DOHH2 (cell line): ENCODE measurements around the gene GIGYF2.
"Not testable (repeated sequence)": the region's sequence is repeated elsewhere in the genome, so short reads cannot be mapped to it uniquely, and the experiment has no call there.

Experiments used
- H3F3A ChIP-seq: fragments of 200-600 bp; sonication (generic), shearing (Covaris generic); 2 replicates; pipeline ENCODE4 v1.6.0; 2016; ENCODE audit warnings: antibody characterized with exemption, mild to moderate bottlenecking; ENCODE audit not compliant: control insufficient read depth, insufficient read depth
- H3K27ac ChIP-seq: fragments of 200-600 bp; sonication (generic); 2 replicates; pipeline ENCODE4 v1.5.1; 2014; ENCODE audit warnings: low read depth, mild to moderate bottlenecking, low read length, moderate library complexity
- H3K27me3 ChIP-seq: fragments of 200-600 bp; sonication (generic); 2 replicates; pipeline ENCODE4 v1.6.1; 2014; ENCODE audit warnings: mild to moderate bottlenecking, low read length, mixed read lengths; ENCODE audit not compliant: control insufficient read depth
- H3K36me3 ChIP-seq: fragments of 200-600 bp; sonication (generic); 2 replicates; pipeline ENCODE4 v1.6.1; 2014; ENCODE audit warnings: mild to moderate bottlenecking, low read length, moderate library complexity, mixed read lengths; ENCODE audit not compliant: control insufficient read depth
- H3K4me1 ChIP-seq: fragments of 200-600 bp; sonication (generic); 2 replicates; pipeline ENCODE4 v1.6.1; 2014; ENCODE audit warnings: mild to moderate bottlenecking, low read length, mixed read lengths; ENCODE audit not compliant: control insufficient read depth
- H3K4me2 ChIP-seq: fragments of 200-600 bp; sonication (generic); 2 replicates; pipeline ENCODE4 v1.6.0; 2014; ENCODE audit warnings: mild to moderate bottlenecking, low read length, moderate library complexity
- H3K4me3 ChIP-seq: fragments of 200-600 bp; sonication (generic); 2 replicates; pipeline ENCODE4 v1.5.1; 2014; ENCODE audit warnings: mild to moderate bottlenecking, low read length, mixed read lengths
- H3K79me2 ChIP-seq: fragments of 200-600 bp; sonication (generic); 2 replicates; pipeline ENCODE4 v1.6.1; 2014; ENCODE audit warnings: mild to moderate bottlenecking, low read length, mixed read lengths; ENCODE audit not compliant: control insufficient read depth
- H3K9me2 ChIP-seq: fragments of 200-600 bp; sonication (generic); replicated peaks from 2 replicates; pipeline ENCODE4 v1.6.1; 2014; ENCODE audit warnings: mild to moderate bottlenecking, low read length, mixed read lengths; ENCODE audit not compliant: control insufficient read depth
- H3K9me3 ChIP-seq: fragments of 200-600 bp; sonication (generic); 2 replicates; pipeline ENCODE4 v1.6.1; 2014; ENCODE audit warnings: antibody characterized with exemption, low read length, mixed read lengths; ENCODE audit not compliant: control insufficient read depth, insufficient read depth
- H4K20me1 ChIP-seq: fragments of 200-600 bp; sonication (generic); 2 replicates; pipeline ENCODE4 v1.6.0; 2014; ENCODE audit warnings: low read depth, mild to moderate bottlenecking, antibody characterized with exemption, low read length, moderate library complexity; ENCODE audit not compliant: control insufficient read depth, insufficient read depth
- CTCF ChIP-seq: fragments of 200-600 bp; sonication (generic); IDR thresholded peaks from one replicate; pipeline ENCODE4 v1.5.1; 2014; ENCODE audit warnings: antibody characterized with exemption, mild to moderate bottlenecking, low read depth, low read length; ENCODE audit not compliant: poor library complexity, severe bottlenecking
- EZH2phosphoT487 ChIP-seq: fragments of 200-600 bp; sonication (generic); IDR thresholded peaks from 2 replicates; pipeline ENCODE4 v1.6.1; 2017; ENCODE audit warnings: borderline replicate concordance, mild to moderate bottlenecking, antibody characterized with exemption, low read length, moderate library complexity, mixed read lengths

Gene GIGYF2

GRCh38 chr2:232683368-232683767, 13.8 kb upstream of the GIGYF2 start:
- no peak overlapping the region for H3K4me2 ChIP-seq
- no peaks in the 10 kb centered on the region for H3F3A ChIP-seq
- peaks cover 14% of the 10 kb centered on the region for H3K27me3 ChIP-seq
- no peak overlapping the region for H3K4me3 ChIP-seq
- H3K36me3 ChIP-seq: no peaks in the 10 kb centered on the region
- H3K4me1 ChIP-seq: no peaks in the 10 kb centered on the region
- no peaks in the 10 kb centered on the region for H3K9me3 ChIP-seq
- H3K79me2 ChIP-seq: no peaks in the 10 kb centered on the region
- H3K27ac ChIP-seq: no peak overlapping the region
- H4K20me1 ChIP-seq: no peaks in the 10 kb centered on the region
- H3K9me2 ChIP-seq: no peaks in the 10 kb centered on the region
- TF ChIP-seq CTCF (no peak), EZH2phosphoT487 (no peak)

GRCh38 chr2:232685391-232685790, 11.7 kb upstream of the GIGYF2 start:
- H3K9me3 ChIP-seq, H3K36me3 ChIP-seq, H3K27ac ChIP-seq, H3F3A ChIP-seq, H4K20me1 ChIP-seq, H3K9me2 ChIP-seq, H3K79me2 ChIP-seq, H3K4me3 ChIP-seq, H3K4me1 ChIP-seq, H3K4me2 ChIP-seq: not testable (repeated sequence)
- peaks cover 14% of the 10 kb centered on the region for H3K27me3 ChIP-seq

- TF ChIP-seq EZH2phosphoT487 (no peak), CTCF (no peak)
These were observed 9.6 kb upstream of the GIGYF2 start for GRCh38 chr2:232687382-232688160.

GRCh38 chr2:232688201-232688600, 8.9 kb upstream of the GIGYF2 start:
- H3K9me2 ChIP-seq: no peaks in the 10 kb centered on the region
- H3K79me2 ChIP-seq: no peaks in the 10 kb centered on the region
- TF ChIP-seq EZH2phosphoT487 (no peak), CTCF (no peak)
- H4K20me1 ChIP-seq: no peaks in the 10 kb centered on the region
- no peaks in the 10 kb centered on the region for H3K36me3 ChIP-seq
- peaks cover 12% of the 10 kb centered on the region for H3K27me3 ChIP-seq
- H3K27ac ChIP-seq: no peak overlapping the region
- H3K4me2 ChIP-seq: no peak overlapping the region
- H3K4me1 ChIP-seq: no peaks in the 10 kb centered on the region
- H3K4me3 ChIP-seq: no peak overlapping the region
- no peaks in the 10 kb centered on the region for H3F3A ChIP-seq
- H3K9me3 ChIP-seq: no peaks in the 10 kb centered on the region

More at GRCh38 chr2:232687382-232688160, 9.6 kb upstream of the GIGYF2 start:
- H3K4me1 ChIP-seq: no peaks in the 10 kb centered on the region
- H3K9me3 ChIP-seq: no peaks in the 10 kb centered on the region
- no peaks in the 10 kb centered on the region for H3K9me2 ChIP-seq
- peaks cover 11% of the 10 kb centered on the region for H3K27me3 ChIP-seq
- H3F3A ChIP-seq: no peaks in the 10 kb centered on the region
- H3K4me2 ChIP-seq: no peak overlapping the region
- H3K36me3 ChIP-seq: no peaks in the 10 kb centered on the region
- H3K4me3 ChIP-seq: no peak overlapping the region
- H3K27ac ChIP-seq: no peak overlapping the region
- H4K20me1 ChIP-seq: no peaks in the 10 kb centered on the region
- no peaks in the 10 kb centered on the region for H3K79me2 ChIP-seq
